Mesenchymal stem cell (in vitro differentiated cells and primary cell): ENCODE results near the gene RPN1.

Experiments
- DNase-seq: peaks from one replicate; pipeline ENCODE4 v3.0.0-alpha.2; 2013
- H2AFZ ChIP-seq: one replicate; pipeline ENCODE4 v1.6.1; 2013; ENCODE audit warnings: low read depth, mild to moderate bottlenecking, control low read depth, inconsistent platforms, low read length, moderate library complexity
- H2AK5ac ChIP-seq: 2 replicates; pipeline ENCODE4 v1.6.1; 2013; ENCODE audit warnings: low read length, moderate library complexity, mild to moderate bottlenecking, inconsistent platforms; ENCODE audit not compliant: severe bottlenecking
- H2BK120ac ChIP-seq: one replicate; pipeline ENCODE4 v1.6.1; 2013; ENCODE audit warnings: low read depth, mild to moderate bottlenecking, inconsistent platforms, low read length, moderate library complexity
- H2BK12ac ChIP-seq, 2 experiments: one replicate each; pipeline ENCODE4 v1.6.1; 2013; ENCODE audit warnings: inconsistent platforms in 2 of 2, low read length in 2 of 2, mild to moderate bottlenecking in 2 of 2, moderate library complexity in 2 of 2, control low read depth in 1 of 2
- H2BK15ac ChIP-seq: one replicate; pipeline ENCODE4 v1.6.1; 2013; ENCODE audit warnings: mild to moderate bottlenecking, low read depth, inconsistent platforms; ENCODE audit not compliant: poor library complexity, severe bottlenecking
- H2BK5ac ChIP-seq: 2 replicates; pipeline ENCODE4 v1.6.1; 2013; ENCODE audit warnings: low read depth, mild to moderate bottlenecking, low read length, control low read depth, inconsistent platforms; ENCODE audit not compliant: poor library complexity, severe bottlenecking
- H3K14ac ChIP-seq, 2 experiments: one replicate each; pipeline ENCODE4 v1.6.1; 2013; ENCODE audit warnings: inconsistent platforms in 2 of 2, low read length in 2 of 2, control low read depth in 1 of 2, mild to moderate bottlenecking in 1 of 2, moderate library complexity in 1 of 2
- H3K18ac ChIP-seq, 2 experiments: one replicate each; pipeline ENCODE4 v1.6.1; 2013; ENCODE audit warnings: inconsistent platforms in 2 of 2, low read length in 2 of 2, control low read depth in 1 of 2, low read depth in 1 of 2, mild to moderate bottlenecking in 1 of 2
- H3K23ac ChIP-seq, 2 experiments: one replicate each; pipeline ENCODE4 v1.6.1; 2013; ENCODE audit warnings: inconsistent platforms in 2 of 2, low read length in 2 of 2, mild to moderate bottlenecking in 2 of 2, moderate library complexity in 2 of 2, control low read depth in 1 of 2
- H3K27ac ChIP-seq: 2 replicates; pipeline ENCODE4 v1.5.1; 2013; ENCODE audit warnings: mild to moderate bottlenecking, moderate library complexity, low read length, control low read depth, inconsistent platforms; ENCODE audit not compliant: poor library complexity, severe bottlenecking
- H3K27me3 ChIP-seq, 2 experiments: 2 replicates each; pipeline versions ENCODE4 v1.6.1 to v1.7.0; 2013; ENCODE audit warnings: low read length in 2 of 2, mild to moderate bottlenecking in 2 of 2, moderate library complexity in 2 of 2, control low read depth in 1 of 2, inconsistent platforms in 1 of 2; ENCODE audit not compliant: control insufficient read depth in 1 of 2, insufficient read depth in 1 of 2
- H3K36me3 ChIP-seq, 2 experiments: 2 replicates each; pipeline versions ENCODE4 v1.6.1 to v1.7.0; 2013; ENCODE audit warnings: low read length in 2 of 2, control low read depth in 1 of 2, inconsistent platforms in 1 of 2, low read depth in 1 of 2, mild to moderate bottlenecking in 1 of 2; ENCODE audit not compliant: insufficient read depth in 2 of 2, control insufficient read depth in 1 of 2
- H3K4ac ChIP-seq, 2 experiments: one replicate each; pipeline ENCODE4 v1.6.1; 2013; ENCODE audit warnings: inconsistent platforms in 2 of 2, low read length in 2 of 2, mild to moderate bottlenecking in 2 of 2, moderate library complexity in 2 of 2, control low read depth in 1 of 2, low read depth in 1 of 2
- H3K4me1 ChIP-seq: 2 replicates; pipeline ENCODE4 v1.6.1; 2013; ENCODE audit warnings: low read depth, low read length, control low read depth; ENCODE audit not compliant: control insufficient read depth, insufficient read depth
- H3K4me2 ChIP-seq: 2 replicates; pipeline ENCODE4 v1.6.1; 2013; ENCODE audit warnings: low read length, mild to moderate bottlenecking, inconsistent platforms; ENCODE audit not compliant: poor library complexity, severe bottlenecking
- H3K4me3 ChIP-seq, 2 experiments: 2 replicates each; pipeline versions ENCODE4 v1.5.1 to v1.7.0; 2013; ENCODE audit warnings: low read length in 2 of 2, mild to moderate bottlenecking in 2 of 2, control low read depth in 1 of 2, low read depth in 1 of 2; ENCODE audit not compliant: insufficient read depth in 1 of 2
- H3K79me1 ChIP-seq: replicated peaks from 2 replicates; pipeline ENCODE4 v1.6.1; 2013; ENCODE audit warnings: mild to moderate bottlenecking, control low read depth, low read length, inconsistent platforms; ENCODE audit not compliant: poor library complexity, severe bottlenecking
- H3K9ac ChIP-seq: 2 replicates; pipeline ENCODE4 v1.7.0; 2013; ENCODE audit warnings: mild to moderate bottlenecking, low read length, moderate library complexity
- H3K9me3 ChIP-seq: 2 replicates; pipeline ENCODE4 v1.7.0; 2013; ENCODE audit warnings: mild to moderate bottlenecking, low read length; ENCODE audit not compliant: control insufficient read depth
- H4K8ac ChIP-seq: one replicate; pipeline ENCODE4 v1.6.1; 2013; ENCODE audit warnings: inconsistent platforms, mild to moderate bottlenecking, low read length, moderate library complexity
- H4K91ac ChIP-seq: one replicate; pipeline ENCODE4 v1.6.1; 2013; ENCODE audit warnings: mild to moderate bottlenecking, low read length, inconsistent platforms
- WGBS: methylation state at CpG from one replicate; pipeline ENCODE4 v1.1.7; 2013; ENCODE audit warnings: mixed read lengths; 5-methylcytosine and 5-hydroxymethylcytosine counted together

Gene RPN1

DNA sequence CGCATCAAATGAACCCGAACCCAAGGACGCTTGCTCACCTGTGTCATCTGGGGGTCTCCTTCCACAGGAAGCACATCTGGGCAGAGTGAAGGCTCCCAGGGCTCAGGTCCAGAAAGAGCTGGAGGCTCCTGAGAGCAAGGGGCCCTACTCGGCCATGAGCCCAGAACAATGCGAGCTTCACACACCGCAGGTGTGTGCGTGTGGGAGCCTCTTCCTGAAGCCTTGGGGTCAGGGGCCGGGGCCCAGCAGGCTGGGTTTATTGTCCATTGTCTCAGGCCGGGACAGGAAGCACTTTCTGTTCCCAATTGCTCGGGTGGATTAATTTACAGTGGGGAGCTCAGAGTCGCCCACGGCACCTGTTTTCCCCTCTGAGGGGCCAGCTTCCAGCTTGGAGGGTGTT lies 74.8 kb downstream of the RPN1 start:
- no peak overlapping the region for H2BK120ac ChIP-seq
- no peaks in the 10 kb centered on the region for H3K4me1 ChIP-seq
- no peak overlapping the region for H4K91ac ChIP-seq
- H4K8ac ChIP-seq, result no peak overlapping the region
- no peak overlapping the region for H2BK15ac ChIP-seq
- H3K23ac ChIP-seq, result no peak overlapping the region
- no peak overlapping the region for H3K9ac ChIP-seq
- H2BK12ac ChIP-seq, result no peak overlapping the region
- no peak overlapping the region for H3K4me3 ChIP-seq
- H3K27ac ChIP-seq, result no peak overlapping the region
- no peak overlapping the region for H3K4me2 ChIP-seq
- peaks cover 10% of the 10 kb centered on the region for H3K9me3 ChIP-seq
- H2AFZ ChIP-seq, result no peak overlapping the region
- H2BK5ac ChIP-seq, result no peak overlapping the region
- H3K27me3 ChIP-seq, result peaks cover 56 to 80% of the 10 kb centered on the region in 2 experiments
- H3K4ac ChIP-seq, result no peak overlapping the region
- H3K79me1 ChIP-seq, result no peaks in the 10 kb centered on the region
- H3K18ac ChIP-seq, result no peak overlapping the region
- DNase-seq, result no peak
- H3K14ac ChIP-seq, result no peak overlapping the region
- H3K36me3 ChIP-seq, result no peaks in the 10 kb centered on the region
- no peak overlapping the region for H2AK5ac ChIP-seq
- 91% methylated on average over 12 of the region's 12 CpGs for WGBS

DNA sequence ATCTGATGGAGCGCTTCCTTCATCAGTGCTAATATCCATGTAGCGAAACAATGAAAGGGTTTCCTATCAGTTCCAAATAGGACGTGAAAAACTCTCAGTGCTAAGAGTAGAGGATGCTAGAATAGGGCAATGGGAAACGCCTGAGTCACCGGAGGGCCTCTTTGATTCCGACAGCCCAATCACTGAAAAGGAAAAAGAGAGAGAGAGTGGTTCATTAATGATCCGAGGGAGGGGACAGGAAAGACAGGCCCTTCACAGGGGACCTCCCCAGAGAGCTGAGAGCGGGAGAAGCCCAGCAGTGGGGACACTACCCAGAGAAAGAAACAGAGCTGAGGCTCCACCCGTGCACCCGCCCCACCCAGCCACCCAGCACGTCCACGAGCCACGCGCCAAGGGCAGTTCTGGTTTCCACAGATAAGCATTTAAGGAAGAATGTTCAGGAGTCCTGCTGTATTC lies 76.9 kb downstream of the RPN1 start:
- Histone ChIP-seq H3K4ac (no peak overlapping the region), H3K27me3 (peaks cover 63 to 89% of the 10 kb centered on the region in 2 experiments), H3K36me3 (no peaks in the 10 kb centered on the region), H3K79me1 (no peaks in the 10 kb centered on the region), H4K91ac (no peak overlapping the region), H4K8ac (no peak overlapping the region), H3K9ac (no peak overlapping the region), H3K18ac (no peak overlapping the region), H3K23ac (peak overlapping the region in 1 of 2 experiments; percentile 14), H2BK120ac (no peak overlapping the region), H2BK5ac (no peak overlapping the region), H3K4me3 (no peak overlapping the region), H3K4me2 (no peak overlapping the region), H2AFZ (no peak overlapping the region), H3K9me3 (no peaks in the 10 kb centered on the region), H3K14ac (no peak overlapping the region), H2BK12ac (no peak overlapping the region), H2AK5ac (no peak overlapping the region), H3K4me1 (no peaks in the 10 kb centered on the region), H2BK15ac (no peak overlapping the region), H3K27ac (no peak overlapping the region)
- no peak for DNase-seq
- 78% methylated on average over 14 of the region's 14 CpGs for WGBS

- WGBS, result 67% methylated on average over 6 of the region's 6 CpGs
- H3K4me2 ChIP-seq, result no peak overlapping the region
These were observed 77.5 kb downstream of the RPN1 start for GRCh38 chr3:128573160-128573559.

DNA sequence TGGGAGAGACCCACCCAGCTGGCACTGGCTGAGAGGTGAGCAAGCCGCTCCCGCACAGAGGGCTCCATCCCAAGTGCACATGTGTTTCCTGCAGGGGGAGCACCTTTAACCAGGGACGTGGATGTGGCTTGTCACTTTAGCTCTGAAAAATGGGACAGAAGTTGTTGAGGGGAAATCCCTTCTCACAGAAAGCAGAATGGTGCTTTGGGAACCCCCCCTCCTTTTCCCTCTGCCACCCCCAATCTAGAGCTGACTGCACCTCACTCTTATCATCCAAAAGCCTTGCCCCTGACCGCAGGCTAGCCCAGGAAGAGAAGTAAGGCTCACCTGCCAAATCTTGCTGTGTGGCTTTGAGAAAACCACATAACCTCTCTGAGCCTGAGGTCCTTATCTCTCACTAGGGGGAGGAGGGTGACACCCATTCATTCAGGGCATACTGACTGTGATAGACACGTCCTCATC lies 77.9 kb downstream of the RPN1 start:
- Histone ChIP-seq H2BK120ac (no peak overlapping the region), H2BK15ac (no peak overlapping the region), H3K27ac (no peak overlapping the region), H2BK12ac (no peak overlapping the region), H3K23ac (no peak overlapping the region), H2BK5ac (no peak overlapping the region), H3K4me1 (peaks cover 2% of the 10 kb centered on the region), H4K8ac (no peak overlapping the region), H3K9ac (no peak overlapping the region), H3K36me3 (no peaks in the 10 kb centered on the region), H3K79me1 (no peaks in the 10 kb centered on the region), H4K91ac (no peak overlapping the region), H3K14ac (no peak overlapping the region), H2AFZ (no peak overlapping the region), H2AK5ac (no peak overlapping the region), H3K4me3 (no peak overlapping the region), H3K9me3 (no peaks in the 10 kb centered on the region), H3K27me3 (peaks cover 57 to 88% of the 10 kb centered on the region in 2 experiments), H3K18ac (no peak overlapping the region), H3K4me2 (no peak overlapping the region), H3K4ac (no peak overlapping the region)
- DNase-seq, result no peak
- WGBS, result 64% methylated on average over 5 of the region's 5 CpGs

More at GRCh38 chr3:128573160-128573559, 77.5 kb downstream of the RPN1 start:
- H3K9me3 ChIP-seq, result no peaks in the 10 kb centered on the region
- H3K27ac ChIP-seq, result no peak overlapping the region
- H4K91ac ChIP-seq, result no peak overlapping the region
- H2BK120ac ChIP-seq, result no peak overlapping the region
- H3K4ac ChIP-seq, result no peak overlapping the region
- H3K4me3 ChIP-seq, result no peak overlapping the region
- H3K27me3 ChIP-seq, result peaks cover 57 to 87% of the 10 kb centered on the region in 2 experiments
- no peaks in the 10 kb centered on the region for H3K4me1 ChIP-seq
- DNase-seq, result no peak
- H2AFZ ChIP-seq, result no peak overlapping the region
- no peak overlapping the region for H2BK5ac ChIP-seq
- no peak overlapping the region for H2BK12ac ChIP-seq
- peak overlapping the region in 1 of 2 experiments; percentile 14 for H3K23ac ChIP-seq
- H2BK15ac ChIP-seq, result no peak overlapping the region
- H2AK5ac ChIP-seq, result no peak overlapping the region
- no peak overlapping the region for H3K18ac ChIP-seq
- H3K36me3 ChIP-seq, result no peaks in the 10 kb centered on the region
- no peak overlapping the region for H4K8ac ChIP-seq
- H3K9ac ChIP-seq, result no peak overlapping the region
- H3K14ac ChIP-seq, result no peak overlapping the region
- no peaks in the 10 kb centered on the region for H3K79me1 ChIP-seq
